HG03060 (cell line): ENCODE data around the gene LOXL1.
"Not testable (repeated sequence)": the region's sequence is repeated elsewhere in the genome, so short reads cannot be mapped to it uniquely, and the experiment has no call there.

ENCODE experiments used
- ATAC-seq: cut with Tn5 transposase; IDR thresholded peaks from one replicate; pipeline ENCODE4 v1.9.1; 2021; ENCODE audit warnings: low read depth, moderate number of reproducible peaks; ENCODE audit not compliant: unreplicated experiment

The LOXL1 gene

GRCh38 chr15:73950831-73951561, 24.7 kb downstream of the LOXL1 start:
- ATAC-seq: no peak

- no peak for ATAC-seq
Measured at GRCh38 chr15:73951601-73952000, 25.3 kb downstream of the LOXL1 start.

GRCh38 chr15:73952171-73952912, 26.1 kb downstream of the LOXL1 start:
- no peak for ATAC-seq

GRCh38 chr15:73952913-73953750, 26.9 kb downstream of the LOXL1 start:
- ATAC-seq: no peak

- no peak for ATAC-seq
Measured at GRCh38 chr15:73954188-73955145, 28.2 kb downstream of the LOXL1 start.

- ATAC-seq: no peak
Measured at GRCh38 chr15:73955326-73955725, 29.1 kb downstream of the LOXL1 start.

- ATAC-seq: no peak
Measured at GRCh38 chr15:73955861-73956742, 29.8 kb downstream of the LOXL1 start.

GRCh38 chr15:73956743-73957135, 30.5 kb downstream of the LOXL1 start:
- no peak for ATAC-seq

GRCh38 chr15:73957276-73957675, 31.0 kb downstream of the LOXL1 start:
- ATAC-seq: no peak

- no peak for ATAC-seq
Measured at GRCh38 chr15:73957785-73958184, 31.5 kb downstream of the LOXL1 start.

GRCh38 chr15:73959012-73959581, 32.8 kb downstream of the LOXL1 start:
- ATAC-seq: no peak

GRCh38 chr15:73959801-73960200, 33.5 kb downstream of the LOXL1 start:
- no peak for ATAC-seq

- not testable (repeated sequence) for ATAC-seq
Measured at GRCh38 chr15:73960472-73961070, 34.3 kb downstream of the LOXL1 start.

- no peak for ATAC-seq
Measured at GRCh38 chr15:73962433-73962832, 36.2 kb downstream of the LOXL1 start.

GRCh38 chr15:73964736-73965093, 38.5 kb downstream of the LOXL1 start:
- no peak for ATAC-seq

GRCh38 chr15:73965094-73965757, 39.0 kb downstream of the LOXL1 start:
- no peak for ATAC-seq

- ATAC-seq: peak; percentile 56
Measured at GRCh38 chr15:73965758-73966113, 39.5 kb downstream of the LOXL1 start.

GRCh38 chr15:73968461-73968860, 42.2 kb downstream of the LOXL1 start:
- no peak for ATAC-seq
